Activated CD4-positive, CD25-positive, alpha-beta regulatory T cell treated with anti-CD3 and anti-CD28 coated beads, Interleukin-2, amount 50 U/mL, for 16 hours (primary cell): ENCODE measurements around the gene MESP1.
"Not testable (repeated sequence)": the region's sequence is repeated elsewhere in the genome, so short reads cannot be mapped to it uniquely, and the experiment has no call there.

ENCODE experiments used
- DNase-seq: peaks from one replicate; pipeline ENCODE4 v3.0.0-alpha.2; 2020; ENCODE audit warnings: low read depth, low spot score

The MESP1 gene, protein sequence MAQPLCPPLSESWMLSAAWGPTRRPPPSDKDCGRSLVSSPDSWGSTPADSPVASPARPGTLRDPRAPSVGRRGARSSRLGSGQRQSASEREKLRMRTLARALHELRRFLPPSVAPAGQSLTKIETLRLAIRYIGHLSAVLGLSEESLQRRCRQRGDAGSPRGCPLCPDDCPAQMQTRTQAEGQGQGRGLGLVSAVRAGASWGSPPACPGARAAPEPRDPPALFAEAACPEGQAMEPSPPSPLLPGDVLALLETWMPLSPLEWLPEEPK

GRCh38 chr15:89750560-89751542 lies at the start of gene MESP1:
TSS of gene MESP1 (minus strand) at chr15:89751249. CDS start at chr15:89751231, 18 bp downstream.
- peak; percentile 63 for DNase-seq

DNA sequence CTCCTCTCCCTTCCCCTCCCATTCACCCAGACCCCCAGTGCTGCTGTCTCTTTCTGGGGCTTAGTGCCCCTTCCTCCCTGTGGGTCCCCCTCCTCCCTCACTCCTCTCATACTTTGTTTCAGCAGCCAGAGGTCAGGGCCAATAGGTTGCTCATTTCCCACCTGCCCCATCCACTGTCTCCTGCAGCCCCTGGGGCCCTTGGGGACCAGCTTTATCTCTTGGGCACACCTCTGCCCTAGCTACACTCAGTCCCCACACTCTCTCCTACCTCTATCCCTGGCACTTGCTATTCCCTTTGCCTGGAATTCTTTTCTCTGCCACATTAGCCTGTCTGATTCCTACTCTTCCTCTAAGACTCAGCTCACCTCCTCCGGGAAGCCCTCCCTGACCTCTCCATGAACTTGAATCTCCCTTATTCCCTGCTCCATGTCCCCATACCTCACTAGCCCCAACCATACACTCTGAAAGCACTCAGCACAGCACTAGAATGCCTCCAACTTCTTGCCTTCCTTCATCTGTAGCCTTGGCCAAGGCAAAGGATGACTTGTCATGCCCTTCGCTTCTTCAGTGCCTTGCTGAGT lies 49.0 kb upstream of the MESP1 start:
- DNase-seq, result no peak

GRCh38 chr15:89799011-89799911 lies 48.2 kb upstream of the MESP1 start:
- DNase-seq, result no peak

DNA sequence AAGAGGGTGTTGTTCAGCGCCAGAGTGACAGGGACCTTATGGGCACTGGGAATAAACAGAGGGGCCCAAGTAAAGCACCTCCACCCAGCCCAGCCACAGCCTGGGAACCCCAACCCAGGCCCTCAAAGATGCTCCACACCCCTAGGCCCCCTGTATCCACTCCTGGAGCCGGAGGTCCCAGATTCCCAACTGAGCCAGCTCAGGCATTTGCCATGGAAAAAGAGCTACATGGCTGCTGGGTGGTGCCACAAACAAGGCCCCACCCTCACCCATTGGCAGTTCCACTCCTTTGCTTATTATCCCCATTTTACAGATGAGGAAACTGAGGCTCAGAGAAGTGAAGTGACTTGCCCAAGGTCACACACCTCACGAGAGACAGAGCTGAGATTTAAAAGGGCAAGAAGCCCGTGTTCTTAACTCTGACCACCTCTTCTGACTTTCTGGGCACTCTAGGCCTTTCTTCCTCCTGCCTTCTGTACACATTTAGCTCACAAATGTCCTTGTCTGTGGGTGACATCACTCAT lies 46.7 kb upstream of the MESP1 start:
- no peak for DNase-seq

- DNase-seq, result no peak
These were observed 44.9 kb upstream of the MESP1 start for GRCh38 chr15:89795996-89796395.

DNA sequence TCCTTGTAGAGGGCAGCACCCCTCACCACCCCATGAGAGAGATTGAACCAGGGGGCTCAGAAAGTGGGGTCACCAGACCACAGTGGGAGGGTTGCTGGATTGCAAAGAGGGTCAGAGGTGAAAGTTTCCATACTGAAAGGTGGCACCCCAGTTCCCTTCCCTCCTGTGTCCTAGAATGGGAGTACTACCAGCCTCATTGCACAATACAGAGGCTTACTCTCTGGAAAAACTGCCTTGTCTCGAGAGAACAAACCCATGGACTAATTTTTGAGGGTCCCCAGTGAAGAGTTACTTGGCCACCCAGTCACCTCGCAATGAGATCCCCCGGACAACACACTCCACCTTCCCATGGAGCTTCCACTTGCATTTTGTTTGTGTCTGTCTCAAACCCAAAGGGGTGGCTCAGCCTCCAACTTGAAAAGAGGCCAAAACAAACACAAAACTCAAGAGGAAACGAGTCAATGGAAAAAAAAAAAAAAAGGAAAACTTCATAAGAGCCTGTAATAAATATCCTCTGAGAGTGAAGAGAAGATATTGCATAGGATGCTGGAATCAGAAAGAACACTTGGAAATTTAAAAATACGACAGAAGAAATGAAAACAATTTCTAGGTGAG lies 43.7 kb upstream of the MESP1 start:
- DNase-seq, result no peak

DNA sequence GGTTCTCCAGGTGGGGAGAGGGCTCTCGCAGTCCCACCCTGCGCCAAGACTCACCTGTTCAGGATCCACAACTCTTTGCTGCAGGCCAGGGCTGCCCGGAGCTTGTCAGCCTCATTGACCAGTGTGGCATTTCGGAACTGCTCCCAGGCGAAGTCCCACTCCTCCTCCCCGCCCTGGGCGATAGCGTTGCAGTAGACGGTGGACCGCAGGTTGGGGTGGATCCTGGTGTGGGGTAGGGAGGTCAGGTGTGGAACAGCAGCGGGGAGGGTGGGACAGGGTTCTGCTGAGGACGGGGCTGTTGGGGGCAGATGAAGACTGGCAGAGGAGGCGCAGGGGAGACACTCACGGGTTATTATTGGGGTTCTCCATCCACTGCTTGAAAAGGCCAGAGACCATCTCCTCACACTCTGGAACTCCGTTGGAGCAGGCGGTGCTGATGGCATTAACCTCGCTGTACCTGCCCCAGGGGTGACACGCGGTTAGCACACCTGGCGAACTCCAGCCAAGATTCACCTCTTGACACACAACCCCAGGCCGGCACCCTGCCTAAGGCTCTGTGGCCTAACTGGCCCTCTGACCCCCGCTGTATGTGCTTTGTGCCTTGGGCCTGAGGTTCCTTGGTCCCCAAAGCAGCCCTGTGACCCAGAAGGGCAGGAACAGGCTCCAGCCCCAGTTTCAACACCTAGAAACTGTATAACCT lies 41.2 kb upstream of the MESP1 start:
- no peak for DNase-seq

DNA sequence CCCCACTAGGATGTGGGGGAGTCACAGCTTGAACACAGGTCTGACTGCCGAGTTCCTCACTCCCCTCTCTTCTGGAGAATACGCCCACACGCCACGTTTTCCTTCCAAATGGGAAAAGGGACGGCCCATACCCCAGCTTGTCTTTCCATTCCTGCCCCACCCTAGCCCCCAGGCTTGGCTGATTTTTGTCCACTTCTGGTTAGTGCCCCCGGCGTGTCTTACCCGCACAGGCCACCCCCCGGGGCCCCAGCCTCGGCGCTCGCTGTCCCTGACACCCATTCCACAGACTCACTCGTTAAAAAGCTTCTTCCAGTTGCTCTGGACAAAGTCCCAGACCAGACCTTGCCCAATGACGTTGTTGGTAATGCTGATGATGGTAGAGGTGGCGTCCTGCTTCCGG lies 39.6 kb upstream of the MESP1 start:
- no peak for DNase-seq

- no peak for DNase-seq
These were observed 39.2 kb upstream of the MESP1 start for GRCh38 chr15:89790206-89790605.

DNA sequence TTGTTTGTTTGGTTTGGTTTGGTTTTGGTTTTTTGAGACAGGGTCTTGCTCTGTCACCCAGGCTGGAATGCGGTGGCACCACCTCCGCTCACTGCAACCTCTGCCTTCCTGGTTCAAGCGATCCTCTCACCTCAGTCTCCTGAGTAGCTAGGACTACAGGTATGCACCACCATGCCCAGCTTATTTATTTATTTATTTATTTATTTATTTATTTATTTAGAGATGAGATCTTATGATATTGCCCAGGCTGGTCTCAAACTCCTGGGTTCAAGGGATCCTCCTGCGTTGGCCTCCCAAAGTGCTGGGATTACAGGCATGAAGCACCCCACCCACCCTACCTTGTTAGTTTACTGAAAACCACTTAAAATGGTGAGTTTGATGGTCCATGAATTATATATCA lies 37.5 kb upstream of the MESP1 start:
- DNase-seq, result not testable (repeated sequence)

GRCh38 chr15:89787944-89788343 lies 36.9 kb upstream of the MESP1 start:
- DNase-seq, result no peak

DNA sequence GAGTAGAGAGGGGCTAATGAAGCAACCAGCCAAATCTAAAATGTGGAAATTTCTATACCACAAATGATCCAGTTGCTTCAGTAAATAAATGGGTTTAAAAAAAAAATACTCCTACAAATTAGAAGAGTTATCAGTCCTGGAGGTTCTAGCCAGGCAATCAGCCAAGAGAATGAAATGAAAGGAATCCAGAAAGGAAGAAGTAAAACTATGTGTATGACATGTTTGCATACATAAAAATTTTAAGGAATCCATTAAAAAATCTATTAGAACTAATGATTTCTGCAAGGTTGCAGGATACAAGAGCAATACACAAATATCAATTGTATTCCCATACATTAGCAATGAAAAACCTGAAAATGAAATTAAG lies 34.7 kb upstream of the MESP1 start:
- no peak for DNase-seq

DNA sequence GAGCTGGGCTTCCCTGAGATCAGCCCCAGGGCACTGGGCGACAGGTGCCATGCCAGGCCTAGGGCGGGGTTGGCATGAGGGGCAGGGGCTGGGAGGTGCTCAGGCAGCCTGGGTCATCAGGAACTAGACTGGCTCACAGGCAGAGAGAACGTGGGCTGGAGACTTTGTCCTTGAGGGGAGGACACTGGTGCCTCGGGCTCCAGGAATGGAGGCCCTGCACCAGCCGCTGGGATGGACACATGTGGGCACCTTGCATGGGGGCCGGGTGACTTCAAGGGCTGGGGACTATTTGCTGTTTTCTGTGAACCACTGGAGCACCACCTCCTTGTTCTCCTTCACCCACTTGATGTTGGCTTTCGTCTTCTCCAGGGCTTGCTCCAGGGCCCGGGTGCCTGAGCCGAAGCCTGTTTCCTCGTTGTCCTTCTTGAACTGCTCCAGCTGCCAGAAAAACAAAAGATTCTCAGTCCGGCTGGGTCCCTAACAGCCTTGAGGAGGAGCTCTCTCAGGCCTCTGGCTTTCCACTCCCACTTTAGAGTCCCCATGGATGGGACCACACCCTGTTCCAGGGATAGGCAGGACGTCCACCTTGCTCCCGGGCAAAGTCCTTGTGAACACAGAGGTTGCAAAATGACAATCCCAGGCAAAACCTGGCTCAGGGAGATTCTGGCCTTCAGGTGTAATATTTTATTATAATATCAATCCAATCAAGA lies 34.2 kb upstream of the MESP1 start:
- no peak for DNase-seq

- no peak for DNase-seq
These were observed 33.6 kb upstream of the MESP1 start for GRCh38 chr15:89784686-89784960.

- DNase-seq, result no peak
These were observed 33.0 kb upstream of the MESP1 start for GRCh38 chr15:89783861-89784685.

DNA sequence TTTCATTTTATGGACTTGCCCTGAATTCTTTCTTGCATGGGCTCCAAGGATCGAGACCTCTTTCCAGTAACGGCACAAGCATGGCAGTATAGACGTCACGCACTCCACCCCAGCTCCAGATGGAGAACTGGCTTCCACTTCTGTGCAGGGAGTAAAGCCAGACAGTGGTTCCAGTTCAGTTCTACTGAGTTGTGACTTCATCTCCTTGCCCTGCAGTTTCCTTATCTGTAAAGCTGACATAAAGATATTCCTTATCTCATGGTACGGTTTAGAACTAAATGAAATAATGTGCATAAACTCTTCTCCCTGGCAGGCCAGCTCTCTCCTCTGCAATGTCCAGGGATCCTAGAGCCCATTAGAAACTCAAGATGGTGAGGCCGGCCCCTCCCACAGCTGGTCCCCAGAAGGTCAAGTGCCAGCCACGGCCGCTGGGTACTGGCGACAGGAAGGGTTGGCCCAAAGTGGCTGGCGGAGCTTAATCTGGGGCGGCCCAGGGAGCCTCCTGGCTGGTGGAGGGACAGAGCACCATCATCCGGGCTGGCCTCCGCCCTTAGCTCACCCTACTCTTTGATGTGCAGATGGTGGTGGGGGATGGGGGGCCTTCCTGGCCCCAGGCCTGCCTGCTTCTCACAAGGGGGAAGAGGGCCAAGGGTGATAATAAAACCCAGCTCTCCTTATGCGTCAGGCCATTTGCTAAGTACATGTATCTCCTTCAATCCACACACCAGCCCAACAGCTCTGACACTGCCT lies 32.2 kb upstream of the MESP1 start:
- DNase-seq, result no peak

GRCh38 chr15:89782619-89782950 lies 31.5 kb upstream of the MESP1 start:
- not testable (repeated sequence) for DNase-seq

- no peak for DNase-seq
These were observed 31.0 kb upstream of the MESP1 start for GRCh38 chr15:89781891-89782618.
